Nephron progenitor cell (in vitro differentiated cells): ENCODE data around the gene RHOF.

Experiments
- DNase-seq: peaks from one replicate; pipeline ENCODE4 v3.0.0; 2021
- H3K27ac Mint-ChIP-seq: 2 replicates; pipeline ENCODE4 v1.8.0; 2021; ENCODE audit warnings: mild to moderate bottlenecking, moderate library complexity, mixed read lengths
- H3K27me3 Mint-ChIP-seq: 2 replicates; pipeline ENCODE4 v1.8.0; 2021; ENCODE audit warnings: mild to moderate bottlenecking, low read depth, mixed read lengths; ENCODE audit not compliant: poor library complexity
- H3K36me3 Mint-ChIP-seq: 2 replicates; pipeline ENCODE4 v1.8.0; 2021; ENCODE audit warnings: low read depth, mixed read lengths
- H3K4me1 Mint-ChIP-seq: 2 replicates; pipeline ENCODE4 v1.8.0; 2021; ENCODE audit warnings: mixed read lengths
- H3K4me3 Mint-ChIP-seq: 2 replicates; pipeline ENCODE4 v1.8.0; 2021; ENCODE audit warnings: mild to moderate bottlenecking, moderate library complexity, mixed read lengths
- H3K9me3 Mint-ChIP-seq: 2 replicates; pipeline ENCODE4 v1.8.0; 2021; ENCODE audit warnings: mild to moderate bottlenecking, moderate library complexity, mixed read lengths
- TF ChIP-seq, protein P1 (sequence below): fragments of 200-600 bp; sonication (generic); IDR thresholded peaks from 2 replicates; pipeline ENCODE4 v1.5.0; 2021; ENCODE audit warnings: antibody characterized with exemption

Gene RHOF

DNA sequence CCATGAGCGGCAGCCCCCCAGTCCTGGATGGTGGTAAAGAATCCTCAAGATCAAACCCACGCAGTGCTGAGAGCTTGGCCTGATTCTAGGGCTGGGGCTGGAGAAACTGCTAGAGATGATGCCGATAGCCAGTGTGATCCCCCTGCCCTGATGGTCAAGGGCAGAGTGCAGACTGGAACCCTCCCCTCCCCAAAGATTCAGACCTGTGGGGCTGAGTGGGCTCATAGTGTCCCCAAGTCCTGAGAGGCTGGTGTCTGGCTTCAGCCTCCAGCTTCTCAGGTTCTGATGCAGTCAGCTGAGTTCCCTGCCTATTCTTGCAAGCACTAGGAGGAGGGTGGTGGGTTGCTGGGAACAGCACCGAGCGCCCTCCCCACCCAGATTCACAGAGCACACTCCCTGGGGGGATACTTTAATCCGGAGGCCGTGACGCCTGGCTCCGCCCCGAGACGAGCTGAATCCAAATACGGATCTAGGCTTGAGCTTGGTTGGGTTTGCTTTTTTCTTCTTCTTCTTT is 11.9 kb downstream of the RHOF start:
- no peak for DNase-seq
- H3K27me3 Mint-ChIP-seq: no peaks in the 10 kb centered on the region
- H3K4me3 Mint-ChIP-seq: peak overlapping the region; percentile 39
- H3K9me3 Mint-ChIP-seq: no peaks in the 10 kb centered on the region
- peaks cover 25% of the 10 kb centered on the region for H3K4me1 Mint-ChIP-seq
- TF ChIP-seq, protein P1, sequence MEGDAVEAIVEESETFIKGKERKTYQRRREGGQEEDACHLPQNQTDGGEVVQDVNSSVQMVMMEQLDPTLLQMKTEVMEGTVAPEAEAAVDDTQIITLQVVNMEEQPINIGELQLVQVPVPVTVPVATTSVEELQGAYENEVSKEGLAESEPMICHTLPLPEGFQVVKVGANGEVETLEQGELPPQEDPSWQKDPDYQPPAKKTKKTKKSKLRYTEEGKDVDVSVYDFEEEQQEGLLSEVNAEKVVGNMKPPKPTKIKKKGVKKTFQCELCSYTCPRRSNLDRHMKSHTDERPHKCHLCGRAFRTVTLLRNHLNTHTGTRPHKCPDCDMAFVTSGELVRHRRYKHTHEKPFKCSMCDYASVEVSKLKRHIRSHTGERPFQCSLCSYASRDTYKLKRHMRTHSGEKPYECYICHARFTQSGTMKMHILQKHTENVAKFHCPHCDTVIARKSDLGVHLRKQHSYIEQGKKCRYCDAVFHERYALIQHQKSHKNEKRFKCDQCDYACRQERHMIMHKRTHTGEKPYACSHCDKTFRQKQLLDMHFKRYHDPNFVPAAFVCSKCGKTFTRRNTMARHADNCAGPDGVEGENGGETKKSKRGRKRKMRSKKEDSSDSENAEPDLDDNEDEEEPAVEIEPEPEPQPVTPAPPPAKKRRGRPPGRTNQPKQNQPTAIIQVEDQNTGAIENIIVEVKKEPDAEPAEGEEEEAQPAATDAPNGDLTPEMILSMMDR: no peak
- H3K27ac Mint-ChIP-seq: peak overlapping the region; percentile 41
- peaks cover 5% of the 10 kb centered on the region for H3K36me3 Mint-ChIP-seq

DNA sequence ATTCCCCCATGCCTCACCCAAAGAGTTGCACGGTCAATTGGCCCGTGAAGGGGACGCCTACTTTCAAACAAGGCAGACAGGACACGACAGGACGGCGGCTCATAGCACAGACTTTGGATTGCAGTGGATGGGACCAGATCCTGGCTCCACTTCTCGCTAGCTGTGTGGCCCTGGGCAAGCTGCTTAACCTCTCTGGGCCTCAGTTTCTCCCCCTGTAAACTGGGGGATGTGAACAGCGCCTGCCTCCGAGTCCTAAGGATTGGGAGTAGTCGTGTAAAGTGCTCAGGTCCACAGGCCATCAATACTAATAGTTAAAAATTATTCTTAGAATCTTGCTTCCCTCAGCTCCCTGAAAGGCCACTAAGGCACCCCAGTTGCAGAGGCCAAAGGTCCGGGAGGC is 13.1 kb downstream of the RHOF start:
- Mint-ChIP-seq H3K36me3 (peaks cover 5% of the 10 kb centered on the region), H3K4me1 (peaks cover 25% of the 10 kb centered on the region), H3K27me3 (no peaks in the 10 kb centered on the region), H3K27ac (peak overlapping the region; percentile 25), H3K4me3 (no peak overlapping the region), H3K9me3 (no peaks in the 10 kb centered on the region)
- TF ChIP-seq, protein P1: no peak
- no peak for DNase-seq

DNA sequence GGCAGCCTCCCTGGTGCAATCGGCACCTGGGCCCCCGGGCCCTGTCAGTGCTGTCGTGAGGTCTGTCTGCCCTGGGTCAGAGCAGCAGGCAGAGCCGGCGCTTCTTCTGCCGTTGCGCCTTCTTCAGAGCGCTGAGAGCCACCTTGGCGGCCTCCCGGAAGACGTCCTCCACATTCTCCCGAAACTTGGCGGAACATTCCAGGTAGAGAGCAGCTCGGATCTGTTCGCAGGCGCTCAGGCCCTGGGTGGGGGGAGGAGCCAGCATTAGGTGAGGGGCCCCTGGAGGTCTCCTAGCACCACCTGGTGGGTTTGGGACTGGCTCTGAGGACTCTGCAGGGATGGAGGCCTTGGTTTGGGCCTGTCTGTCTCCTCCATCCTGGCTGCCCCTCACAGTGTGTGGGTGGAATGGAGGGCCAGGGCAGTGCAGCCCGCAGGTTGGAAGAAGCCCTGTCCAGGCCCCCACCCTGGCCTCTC is 14.0 kb downstream of the RHOF start:
- Mint-ChIP-seq H3K4me1 (peaks cover 29% of the 10 kb centered on the region), H3K27me3 (no peaks in the 10 kb centered on the region), H3K4me3 (no peak overlapping the region), H3K36me3 (peaks cover 5% of the 10 kb centered on the region), H3K27ac (no peak overlapping the region), H3K9me3 (no peaks in the 10 kb centered on the region)
- no peak for DNase-seq
- TF ChIP-seq, protein P1: no peak

- TF ChIP-seq, protein P1: no peak
- no peak for DNase-seq
- no peaks in the 10 kb centered on the region for H3K27me3 Mint-ChIP-seq
- H3K9me3 Mint-ChIP-seq: no peaks in the 10 kb centered on the region
- H3K4me3 Mint-ChIP-seq: no peak overlapping the region
- peaks cover 25% of the 10 kb centered on the region for H3K4me1 Mint-ChIP-seq
- H3K27ac Mint-ChIP-seq: no peak overlapping the region
- peaks cover 2% of the 10 kb centered on the region for H3K36me3 Mint-ChIP-seq
These were observed 14.7 kb downstream of the RHOF start for GRCh38 chr12:121778567-121779421.

GRCh38 chr12:121776190-121777098 is 17.0 kb downstream of the RHOF start:
- TF ChIP-seq, protein P1: peak; percentile 78
- no peaks in the 10 kb centered on the region for H3K9me3 Mint-ChIP-seq
- no peak overlapping the region for H3K4me3 Mint-ChIP-seq
- peaks cover 17% of the 10 kb centered on the region for H3K4me1 Mint-ChIP-seq
- peak; percentile 86 for DNase-seq
- no peaks in the 10 kb centered on the region for H3K27me3 Mint-ChIP-seq
- H3K36me3 Mint-ChIP-seq: no peaks in the 10 kb centered on the region
- no peak overlapping the region for H3K27ac Mint-ChIP-seq
